IPS-20b (cell line): ENCODE results near the gene ST6GALNAC4.
A peak's percentile ranks its signal among the peaks of the same experiment; 100 is the strongest.

Experiments used
- H3K27ac ChIP-seq: one replicate; pipeline ENCODE4 v1.5.1; 2013; ENCODE audit warnings: low read length
- H3K27me3 ChIP-seq: 2 replicates; pipeline ENCODE4 v1.6.1; 2013; ENCODE audit warnings: mild to moderate bottlenecking, low read length, inconsistent platforms; ENCODE audit not compliant: insufficient read depth
- H3K36me3 ChIP-seq: 2 replicates; pipeline ENCODE4 v1.6.1; 2013; ENCODE audit warnings: low read depth, mild to moderate bottlenecking, inconsistent platforms, low read length, moderate library complexity; ENCODE audit not compliant: insufficient read depth
- H3K4me1 ChIP-seq: 2 replicates; pipeline ENCODE4 v1.6.1; 2013; ENCODE audit warnings: mild to moderate bottlenecking, control low read depth, inconsistent platforms, low read length, moderate library complexity; ENCODE audit not compliant: insufficient read depth
- H3K4me3 ChIP-seq: 2 replicates; pipeline ENCODE4 v1.5.1; 2013; ENCODE audit warnings: mild to moderate bottlenecking, low read length, inconsistent platforms
- H3K9ac ChIP-seq: 2 replicates; pipeline ENCODE4 v1.6.1; 2013; ENCODE audit warnings: low read depth, mild to moderate bottlenecking, inconsistent platforms, low read length, moderate library complexity
- H3K9me3 ChIP-seq: 2 replicates; pipeline ENCODE4 v1.6.1; 2013; ENCODE audit warnings: mild to moderate bottlenecking, low read depth, low read length, inconsistent platforms; ENCODE audit not compliant: insufficient read depth

The ST6GALNAC4 gene

GRCh38 chr9:127917603-127918002, 762 bp upstream of the ST6GALNAC4 start:
- H3K27me3 ChIP-seq = peaks cover 20% of the 10 kb centered on the region
- no peaks in the 10 kb centered on the region for H3K9me3 ChIP-seq
- H3K9ac ChIP-seq = no peak overlapping the region
- H3K4me3 ChIP-seq = peak overlapping the region; percentile 44; the same call in 1 of the 2 replicates
- H3K4me1 ChIP-seq = no peaks in the 10 kb centered on the region
- H3K27ac ChIP-seq = no peak overlapping the region
- H3K36me3 ChIP-seq = 0 out of 2 replicates have a peak, but pooled peaks cover 4% of the 10 kb centered on the region

GRCh38 chr9:127915801-127916719, 781 bp downstream of the ST6GALNAC4 start:
- H3K4me1 ChIP-seq = no peaks in the 10 kb centered on the region
- H3K36me3 ChIP-seq = 0 out of 2 replicates have a peak, but pooled peaks cover 7% of the 10 kb centered on the region
- H3K27ac ChIP-seq = no peak overlapping the region
- peaks cover 10% of the 10 kb centered on the region for H3K27me3 ChIP-seq
- no peaks in the 10 kb centered on the region for H3K9me3 ChIP-seq
- H3K9ac ChIP-seq = peak overlapping the region; percentile 67; the same call in 1 of the 2 replicates
- peak overlapping the region; percentile 74 for H3K4me3 ChIP-seq

GRCh38 chr9:127915325-127915752, 1.5 kb downstream of the ST6GALNAC4 start:
- Histone ChIP-seq H3K4me1 (no peaks in the 10 kb centered on the region), H3K9me3 (no peaks in the 10 kb centered on the region), H3K27me3 (peaks cover 10% of the 10 kb centered on the region), H3K36me3 (0 out of 2 replicates have a peak, but pooled peaks cover 7% of the 10 kb centered on the region), H3K4me3 (no peak overlapping the region), H3K27ac (no peak overlapping the region), H3K9ac (no peak overlapping the region)

GRCh38 chr9:127913682-127914081, 3.2 kb downstream of the ST6GALNAC4 start:
- no peaks in the 10 kb centered on the region for H3K9me3 ChIP-seq
- 0 out of 2 replicates have a peak, but pooled peaks cover 7% of the 10 kb centered on the region for H3K36me3 ChIP-seq
- no peaks in the 10 kb centered on the region for H3K4me1 ChIP-seq
- H3K9ac ChIP-seq = no peak overlapping the region
- no peak overlapping the region for H3K27ac ChIP-seq
- peaks cover 10% of the 10 kb centered on the region for H3K27me3 ChIP-seq
- no peak overlapping the region for H3K4me3 ChIP-seq

GRCh38 chr9:127912882-127913281, 4.0 kb downstream of the ST6GALNAC4 start:
- H3K36me3 ChIP-seq = 0 out of 2 replicates have a peak, but pooled peaks cover 7% of the 10 kb centered on the region

GRCh38 chr9:127912296-127912695, 4.5 kb downstream of the ST6GALNAC4 start:
- Histone ChIP-seq H3K9ac (no peak overlapping the region), H3K4me1 (no peaks in the 10 kb centered on the region), H3K4me3 (no peak overlapping the region), H3K36me3 (0 out of 2 replicates have a peak, but pooled peaks cover 7% of the 10 kb centered on the region), H3K27me3 (peaks cover 10% of the 10 kb centered on the region), H3K9me3 (no peaks in the 10 kb centered on the region), H3K27ac (no peak overlapping the region)

More at GRCh38 chr9:127912882-127913281, 4.0 kb downstream of the ST6GALNAC4 start:
- Histone ChIP-seq H3K27ac (no peak overlapping the region), H3K9ac (no peak overlapping the region), H3K9me3 (no peaks in the 10 kb centered on the region), H3K27me3 (peaks cover 10% of the 10 kb centered on the region), H3K4me3 (no peak overlapping the region), H3K4me1 (no peaks in the 10 kb centered on the region)

GRCh38 chr9:127910613-127911205, 6.1 kb downstream of the ST6GALNAC4 start:
- H3K9me3 ChIP-seq = no peaks in the 10 kb centered on the region
- no peak overlapping the region for H3K27ac ChIP-seq
- H3K27me3 ChIP-seq = peaks cover under 1% of the 10 kb centered on the region; the same call in 1 of the 2 replicates
- H3K9ac ChIP-seq = no peak overlapping the region
- H3K4me1 ChIP-seq = no peaks in the 10 kb centered on the region
- no peak overlapping the region for H3K4me3 ChIP-seq
- 0 out of 2 replicates have a peak, but pooled peaks cover 7% of the 10 kb centered on the region for H3K36me3 ChIP-seq

- H3K4me3 ChIP-seq = no peak overlapping the region
- H3K9me3 ChIP-seq = no peaks in the 10 kb centered on the region
- no peaks in the 10 kb centered on the region for H3K27me3 ChIP-seq
- no peak overlapping the region for H3K9ac ChIP-seq
- no peak overlapping the region for H3K27ac ChIP-seq
- H3K4me1 ChIP-seq = no peaks in the 10 kb centered on the region
- H3K36me3 ChIP-seq = 0 out of 2 replicates have a peak, but pooled peaks cover 7% of the 10 kb centered on the region
Observed at GRCh38 chr9:127909839-127910273, 7.0 kb downstream of the ST6GALNAC4 start.

- Histone ChIP-seq H3K9ac (no peak overlapping the region), H3K27ac (no peak overlapping the region)
Observed at GRCh38 chr9:127908660-127908926, 8.2 kb downstream of the ST6GALNAC4 start.

GRCh38 chr9:127907867-127908659, 8.8 kb downstream of the ST6GALNAC4 start:
- peaks cover 7% of the 10 kb centered on the region; the same call in 1 of the 2 replicates for H3K4me1 ChIP-seq
- no peak overlapping the region for H3K4me3 ChIP-seq
- no peaks in the 10 kb centered on the region for H3K9me3 ChIP-seq
- no peaks in the 10 kb centered on the region for H3K27me3 ChIP-seq
- 0 out of 2 replicates have a peak, but pooled peaks cover 7% of the 10 kb centered on the region for H3K36me3 ChIP-seq
- H3K9ac ChIP-seq = no peak overlapping the region
- no peak overlapping the region for H3K27ac ChIP-seq

More at GRCh38 chr9:127908660-127908926, 8.2 kb downstream of the ST6GALNAC4 start:
- H3K4me1 ChIP-seq = peaks cover 7% of the 10 kb centered on the region; the same call in 1 of the 2 replicates
- 0 out of 2 replicates have a peak, but pooled peaks cover 7% of the 10 kb centered on the region for H3K36me3 ChIP-seq
- no peaks in the 10 kb centered on the region for H3K27me3 ChIP-seq
- H3K4me3 ChIP-seq = no peak overlapping the region
- no peaks in the 10 kb centered on the region for H3K9me3 ChIP-seq

GRCh38 chr9:127905788-127906191, 11.1 kb downstream of the ST6GALNAC4 start:
- peaks cover 7% of the 10 kb centered on the region; the same call in 1 of the 2 replicates for H3K4me1 ChIP-seq
- no peaks in the 10 kb centered on the region for H3K27me3 ChIP-seq
- H3K4me3 ChIP-seq = no peak overlapping the region
- H3K9ac ChIP-seq = no peak overlapping the region
- no peaks in the 10 kb centered on the region for H3K36me3 ChIP-seq
- H3K9me3 ChIP-seq = no peaks in the 10 kb centered on the region
- no peak overlapping the region for H3K27ac ChIP-seq
